HG02642 (cell line): ENCODE results near the gene COL6A1.
"Not testable (repeated sequence)": the region's sequence is repeated elsewhere in the genome, so short reads cannot be mapped to it uniquely, and the experiment has no call there.

ENCODE experiments used
- ATAC-seq: cut with Tn5 transposase; IDR thresholded peaks from one replicate; pipeline ENCODE4 v1.9.1; 2021; ENCODE audit warnings: mild to moderate bottlenecking; ENCODE audit not compliant: unreplicated experiment, poor library complexity

The COL6A1 gene

GRCh38 chr21:46039891-46040660, 58.5 kb downstream of the COL6A1 start:
- ATAC-seq, result no peak

GRCh38 chr21:46040707-46041106, 59.1 kb downstream of the COL6A1 start:
- no peak for ATAC-seq

- ATAC-seq, result no peak
Measured at GRCh38 chr21:46041183-46041582, 59.6 kb downstream of the COL6A1 start.

GRCh38 chr21:46045154-46045553, 63.6 kb downstream of the COL6A1 start:
- no peak for ATAC-seq

- no peak for ATAC-seq
Measured at GRCh38 chr21:46046471-46046870, 64.9 kb downstream of the COL6A1 start.

- ATAC-seq, result not testable (repeated sequence)
Measured at GRCh38 chr21:46046906-46047305, 65.3 kb downstream of the COL6A1 start.

GRCh38 chr21:46048926-46049889, 67.6 kb downstream of the COL6A1 start:
- ATAC-seq, result no peak

- no peak for ATAC-seq
Measured at GRCh38 chr21:46049890-46050667, 68.5 kb downstream of the COL6A1 start.

- ATAC-seq, result no peak
Measured at GRCh38 chr21:46050668-46051378, 69.3 kb downstream of the COL6A1 start.

- no peak for ATAC-seq
Measured at GRCh38 chr21:46051379-46051770, 69.8 kb downstream of the COL6A1 start.

- no peak for ATAC-seq
Measured at GRCh38 chr21:46051821-46052675, 70.5 kb downstream of the COL6A1 start.

- no peak for ATAC-seq
Measured at GRCh38 chr21:46052703-46053651, 71.4 kb downstream of the COL6A1 start.

GRCh38 chr21:46054031-46054430, 72.5 kb downstream of the COL6A1 start:
- ATAC-seq, result no peak

- ATAC-seq, result no peak
Measured at GRCh38 chr21:46054451-46054881, 72.9 kb downstream of the COL6A1 start.
